ENCODE data around the gene PCYOX1L.

PCYOX1L gene

GRCh38 chr5:149367972-149368645 is 10.3 kb downstream of the PCYOX1L start:
- DNase-seq (ENCODE audit: low spot score), result no peak

- DNase-seq (ENCODE audit: low spot score), result no peak
Measured at GRCh38 chr5:149370878-149371277, 13.0 kb downstream of the PCYOX1L start.

GRCh38 chr5:149371296-149371962 is 13.6 kb downstream of the PCYOX1L start:
- peak; percentile 77 for DNase-seq (ENCODE audit: low spot score)

GRCh38 chr5:149372076-149372795 is 14.4 kb downstream of the PCYOX1L start:
- DNase-seq (ENCODE audit: low spot score), result no peak

GRCh38 chr5:149372932-149373331 is 15.1 kb downstream of the PCYOX1L start:
- DNase-seq (ENCODE audit: low spot score), result no peak

GRCh38 chr5:149374303-149374702 is 16.5 kb downstream of the PCYOX1L start:
- DNase-seq (ENCODE audit: low spot score), result no peak

GRCh38 chr5:149374801-149375200 is 17.0 kb downstream of the PCYOX1L start:
- DNase-seq (ENCODE audit: low spot score), result no peak

- DNase-seq (ENCODE audit: low spot score), result no peak
Measured at GRCh38 chr5:149375434-149375833, 17.6 kb downstream of the PCYOX1L start.

- DNase-seq (ENCODE audit: low spot score), result no peak
Measured at GRCh38 chr5:149376104-149376503, 18.3 kb downstream of the PCYOX1L start.

GRCh38 chr5:149376711-149377447 is 19.0 kb downstream of the PCYOX1L start:
- DNase-seq (ENCODE audit: low spot score), result no peak

GRCh38 chr5:149378241-149378820 is 20.5 kb downstream of the PCYOX1L start:
- DNase-seq (ENCODE audit: low spot score), result no peak

- no peak for DNase-seq (ENCODE audit: low spot score)
Measured at GRCh38 chr5:149379177-149379761, 21.4 kb downstream of the PCYOX1L start, which contains the start of gene IL17B. Gene IL17B (minus strand): TSS chr5:149379292. CDS start chr5:149379225, 67 bp downstream.

- DNase-seq (ENCODE audit: low spot score), result no peak
Measured at GRCh38 chr5:149379818-149380374, 22.1 kb downstream of the PCYOX1L start.

- DNase-seq (ENCODE audit: low spot score), result no peak
Measured at GRCh38 chr5:149380466-149381121, 22.7 kb downstream of the PCYOX1L start.

GRCh38 chr5:149381261-149381985 is 23.6 kb downstream of the PCYOX1L start:
- no peak for DNase-seq (ENCODE audit: low spot score)

- peak; percentile 71 for DNase-seq (ENCODE audit: low spot score)
Measured at GRCh38 chr5:149381986-149382338, 24.1 kb downstream of the PCYOX1L start.

GRCh38 chr5:149382517-149383220 is 24.8 kb downstream of the PCYOX1L start:
- no peak for DNase-seq (ENCODE audit: low spot score)

GRCh38 chr5:149383399-149383798 is 25.6 kb downstream of the PCYOX1L start:
- no peak for DNase-seq (ENCODE audit: low spot score)

GRCh38 chr5:149386166-149386565 is 28.3 kb downstream of the PCYOX1L start:
- DNase-seq (ENCODE audit: low spot score), result no peak
